HepG2 (cell line): ENCODE measurements around the gene MAPK8. TPM values are rescaled to one million over a fixed set of nuclear protein-coding genes. Genes with fewer than 3 reads are reported as not detected.

Source experiments
- FOXC1 ChIP-seq: sonication (generic); formaldehyde crosslinking; IDR thresholded peaks from 2 replicates; pipeline ENCODE4 v1.8.0; 2022; ENCODE audit warnings: mild to moderate bottlenecking, missing genetic modification reagents, borderline replicate concordance
- JUNB ChIP-seq: sonication (generic); formaldehyde crosslinking; IDR thresholded peaks from 2 replicates; pipeline ENCODE4 v1.8.0; 2022; ENCODE audit warnings: missing genetic modification reagents, mild to moderate bottlenecking, borderline replicate concordance
- KDM6A ChIP-seq: IDR thresholded peaks from 2 replicates; pipeline ENCODE4 v1.6.1; 2016; ENCODE audit warnings: low read depth
- ZMYM4 ChIP-seq: sonication (generic); formaldehyde crosslinking; IDR thresholded peaks from 2 replicates; pipeline ENCODE4 v1.8.1; 2023; ENCODE audit warnings: mild to moderate bottlenecking, missing genetic modification reagents
- polyA plus RNA-seq, 8 experiments: library from polyadenylated mRNA; depleted of rRNA in 3 of 8; stranded (reverse) in 7 of 8; unstranded in 1 of 8; fragments of >200 nt; fragmentation: Illumina TruSeq in 4 of 8; extraction: Trizol in 4 of 8; gene quantifications; 2 replicates each; pipeline versions ENCODE4 v1.2.1 to v1.2.3, GENCODE V29; 2011 to 2016; ENCODE audit warnings: low read depth in 4 of 8, missing spikeins in 1 of 8, mixed read lengths in 1 of 8; ENCODE audit not compliant: insufficient read depth in 1 of 8
- total RNA-seq, 5 experiments: library from RNA; depleted of rRNA; stranded (reverse); fragments of >200 nt; fragmentation: Illumina TruSeq; extraction: Trizol; gene quantifications; 2 replicates each; pipeline ENCODE4 v1.2.3, GENCODE V29; 2016; ENCODE audit warnings: low read depth in 1 of 5
- TF ChIP-seq, protein P1 (sequence below): sonication (generic); formaldehyde crosslinking; IDR thresholded peaks from 2 replicates; pipeline ENCODE4 v1.4.0; 2020; ENCODE audit warnings: mild to moderate bottlenecking, missing genetic modification reagents, borderline replicate concordance
- TF ChIP-seq, protein P2 (sequence below): sonication (generic); formaldehyde crosslinking; IDR thresholded peaks from one replicate; pipeline ENCODE4 v1.5.1; 2020; ENCODE audit warnings: mild to moderate bottlenecking, missing genetic modification reagents; ENCODE audit errors: not compliant biosample characterization

Gene MAPK8
- total and polyA plus RNA-seq, 2 of the 13 experiments (the other 11 are each of a cell fraction or from before 2014, with no cell fraction given) = 41.6 to 47.3 TPM

DNA sequence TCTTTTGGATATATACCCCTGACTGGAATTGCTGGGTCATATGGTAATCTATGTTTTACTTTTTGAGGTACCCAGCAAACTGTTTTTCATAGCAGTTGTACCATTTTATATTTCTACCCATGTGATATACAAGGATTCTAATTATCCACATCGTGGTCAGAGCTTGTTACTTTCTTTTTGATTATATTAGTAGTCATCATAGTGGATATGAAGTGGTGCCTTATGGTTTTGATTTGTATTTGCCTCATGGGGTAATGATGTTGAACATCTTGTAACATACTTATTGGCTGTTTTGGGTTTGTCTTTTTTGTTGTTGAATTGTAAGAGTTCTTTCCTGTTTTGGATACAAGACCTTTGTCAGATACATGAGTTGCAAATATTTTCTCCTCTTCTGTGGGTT is 51.7 kb downstream of the MAPK8 start (continued):
- TF ChIP-seq, protein P1, sequence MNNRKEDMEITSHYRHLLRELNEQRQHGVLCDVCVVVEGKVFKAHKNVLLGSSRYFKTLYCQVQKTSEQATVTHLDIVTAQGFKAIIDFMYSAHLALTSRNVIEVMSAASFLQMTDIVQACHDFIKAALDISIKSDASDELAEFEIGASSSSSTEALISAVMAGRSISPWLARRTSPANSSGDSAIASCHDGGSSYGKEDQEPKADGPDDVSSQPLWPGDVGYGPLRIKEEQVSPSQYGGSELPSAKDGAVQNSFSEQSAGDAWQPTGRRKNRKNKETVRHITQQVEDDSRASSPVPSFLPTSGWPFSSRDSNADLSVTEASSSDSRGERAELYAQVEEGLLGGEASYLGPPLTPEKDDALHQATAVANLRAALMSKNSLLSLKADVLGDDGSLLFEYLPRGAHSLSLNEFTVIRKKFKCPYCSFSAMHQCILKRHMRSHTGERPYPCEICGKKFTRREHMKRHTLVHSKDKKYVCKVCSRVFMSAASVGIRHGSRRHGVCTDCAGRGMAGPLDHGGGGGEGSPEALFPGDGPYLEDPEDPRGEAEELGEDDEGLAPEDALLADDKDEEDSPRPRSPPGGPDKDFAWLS (CRISPR knock-in tag) = no peak
- no peak for TF ChIP-seq JUNB (CRISPR knock-in tag)
- TF ChIP-seq ZMYM4 (CRISPR knock-in tag) = no peak
- no peak for TF ChIP-seq KDM6A (CRISPR knock-in tag)
- TF ChIP-seq FOXC1 (CRISPR knock-in tag) = no peak
- TF ChIP-seq, protein P2, sequence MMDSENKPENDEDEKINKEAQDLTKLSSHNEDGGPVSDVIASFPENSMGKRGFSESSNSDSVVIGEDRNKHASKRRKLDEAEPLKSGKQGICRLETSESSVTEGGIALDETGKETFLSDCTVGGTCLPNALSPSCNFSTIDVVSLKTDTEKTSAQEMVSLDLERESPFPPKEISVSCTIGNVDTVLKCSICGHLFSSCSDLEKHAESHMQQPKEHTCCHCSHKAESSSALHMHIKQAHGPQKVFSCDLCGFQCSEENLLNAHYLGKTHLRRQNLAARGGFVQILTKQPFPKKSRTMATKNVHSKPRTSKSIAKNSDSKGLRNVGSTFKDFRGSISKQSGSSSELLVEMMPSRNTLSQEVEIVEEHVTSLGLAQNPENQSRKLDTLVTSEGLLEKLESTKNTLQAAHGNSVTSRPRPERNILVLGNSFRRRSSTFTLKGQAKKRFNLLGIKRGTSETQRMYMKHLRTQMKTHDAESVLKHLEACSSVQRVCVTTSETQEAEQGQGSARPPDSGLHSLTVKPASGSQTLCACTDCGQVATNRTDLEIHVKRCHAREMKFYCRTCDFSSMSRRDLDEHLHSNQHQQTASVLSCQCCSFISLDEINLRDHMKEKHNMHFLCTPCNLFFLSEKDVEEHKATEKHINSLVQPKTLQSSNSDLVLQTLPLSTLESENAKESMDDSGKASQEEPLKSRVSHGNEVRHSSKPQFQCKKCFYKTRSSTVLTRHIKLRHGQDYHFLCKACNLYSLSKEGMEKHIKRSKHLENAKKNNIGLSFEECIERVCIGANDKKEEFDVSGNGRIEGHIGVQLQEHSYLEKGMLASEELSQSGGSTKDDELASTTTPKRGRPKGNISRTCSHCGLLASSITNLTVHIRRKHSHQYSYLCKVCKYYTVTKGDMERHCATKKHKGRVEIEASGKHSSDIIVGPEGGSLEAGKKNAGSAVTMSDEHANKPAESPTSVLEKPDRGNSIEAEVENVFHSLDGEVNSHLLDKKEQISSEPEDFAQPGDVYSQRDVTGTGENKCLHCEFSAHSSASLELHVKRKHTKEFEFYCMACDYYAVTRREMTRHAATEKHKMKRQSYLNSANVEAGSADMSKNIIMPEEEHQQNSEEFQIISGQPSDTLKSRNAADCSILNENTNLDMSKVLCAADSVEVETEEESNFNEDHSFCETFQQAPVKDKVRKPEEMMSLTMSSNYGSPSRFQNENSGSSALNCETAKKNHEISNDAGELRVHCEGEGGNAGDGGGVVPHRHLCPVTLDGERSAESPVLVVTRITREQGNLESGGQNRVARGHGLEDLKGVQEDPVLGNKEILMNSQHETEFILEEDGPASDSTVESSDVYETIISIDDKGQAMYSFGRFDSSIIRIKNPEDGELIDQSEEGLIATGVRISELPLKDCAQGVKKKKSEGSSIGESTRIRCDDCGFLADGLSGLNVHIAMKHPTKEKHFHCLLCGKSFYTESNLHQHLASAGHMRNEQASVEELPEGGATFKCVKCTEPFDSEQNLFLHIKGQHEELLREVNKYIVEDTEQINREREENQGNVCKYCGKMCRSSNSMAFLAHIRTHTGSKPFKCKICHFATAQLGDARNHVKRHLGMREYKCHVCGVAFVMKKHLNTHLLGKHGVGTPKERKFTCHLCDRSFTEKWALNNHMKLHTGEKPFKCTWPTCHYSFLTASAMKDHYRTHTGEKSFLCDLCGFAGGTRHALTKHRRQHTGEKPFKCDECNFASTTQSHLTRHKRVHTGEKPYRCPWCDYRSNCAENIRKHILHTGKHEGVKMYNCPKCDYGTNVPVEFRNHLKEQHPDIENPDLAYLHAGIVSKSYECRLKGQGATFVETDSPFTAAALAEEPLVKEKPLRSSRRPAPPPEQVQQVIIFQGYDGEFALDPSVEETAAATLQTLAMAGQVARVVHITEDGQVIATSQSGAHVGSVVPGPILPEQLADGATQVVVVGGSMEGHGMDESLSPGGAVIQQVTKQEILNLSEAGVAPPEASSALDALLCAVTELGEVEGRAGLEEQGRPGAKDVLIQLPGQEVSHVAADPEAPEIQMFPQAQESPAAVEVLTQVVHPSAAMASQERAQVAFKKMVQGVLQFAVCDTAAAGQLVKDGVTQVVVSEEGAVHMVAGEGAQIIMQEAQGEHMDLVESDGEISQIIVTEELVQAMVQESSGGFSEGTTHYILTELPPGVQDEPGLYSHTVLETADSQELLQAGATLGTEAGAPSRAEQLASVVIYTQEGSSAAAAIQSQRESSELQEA = no peak
- TF ChIP-seq, all 625 proteins: peak for 0
